MM.1S (cell line): Measurements from ENCODE around the gene SLC28A3.

Experiments
- CTCF ChIP-seq: fragments of 300-600 bp; sonication (generic); IDR thresholded peaks from 2 replicates; pipeline ENCODE4 v1.5.1; 2016; ENCODE audit warnings: antibody characterized with exemption, low read length, mixed read lengths
- EZH2 ChIP-seq: fragments of 300-600 bp; sonication (generic); optimal IDR thresholded peaks from 2 replicates; pipeline ENCODE3; 2017; ENCODE audit warnings: low read depth, mild to moderate bottlenecking, antibody characterized with exemption, low read length, mixed read lengths
- EZH2phosphoT487 ChIP-seq: fragments of 300-600 bp; sonication (generic); IDR thresholded peaks from 2 replicates; pipeline ENCODE4 v1.6.1; 2018; ENCODE audit warnings: antibody characterized with exemption, low read length

DNA sequence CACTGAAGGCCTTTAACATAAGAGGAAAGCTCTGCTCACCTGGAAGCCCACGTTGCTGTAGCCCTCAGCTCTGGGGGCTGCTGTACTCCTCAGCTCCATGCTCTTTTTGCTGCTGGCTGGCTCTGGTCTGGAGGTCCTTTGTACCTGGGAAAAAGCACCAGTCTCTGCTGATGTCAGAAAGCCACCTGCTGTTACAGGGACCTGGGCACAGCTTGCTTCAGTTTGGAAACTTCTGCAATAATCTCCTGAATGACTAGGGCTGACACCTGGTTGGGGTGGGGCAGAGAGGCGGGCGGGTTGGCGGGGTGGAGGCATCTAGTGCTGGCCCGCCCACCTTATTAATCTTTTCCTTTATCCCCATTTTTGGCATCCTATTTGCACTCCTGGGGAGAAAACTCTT is at the start of gene SLC28A3:
- TF ChIP-seq EZH2phosphoT487 (no peak), CTCF (no peak), EZH2 (no peak)
